PC-9 (cell line): ENCODE results near the gene HTR2B. TPM values are rescaled to one million over a fixed set of nuclear protein-coding genes. Genes with fewer than 3 reads are reported as not detected.

Experiments
- BruUV-seq: library from RNA; stranded (reverse); fragments of 400-500 nt; replicated peaks from 2 replicates; lab custom pipeline; 2021; lab: Mats Ljungman, UMichigan
- CTCF ChIA-PET: fragments of 300-600 bp; sonication (Branson Sonifier 250); formaldehyde crosslinking; loops from one replicate; lab custom pipeline; 2022; ENCODE audit warnings: antibody characterized with exemption; lab: Charles Lee
- POLR2A ChIA-PET: fragments of 300-600 bp; sonication (Branson Sonifier 250); formaldehyde crosslinking; loops from one replicate; lab custom pipeline; 2022; ENCODE audit warnings: antibody characterized with exemption; ENCODE audit not compliant: unreplicated experiment; lab: Charles Lee
- DNase-seq, 2 experiments: peaks; one replicate each; pipeline versions ENCODE4 v3.0.0 to v3.0.0-alpha.2; 2015 to 2022; ENCODE audit warnings: mixed read lengths in 1 of 2
- H2AFZ ChIP-seq: fragments of 200-600 bp; sonication (generic); 2 replicates; pipeline ENCODE4 v1.8.1; 2017; ENCODE audit warnings: antibody characterized with exemption
- H3F3A ChIP-seq: fragments of 200-600 bp; sonication (generic); 2 replicates; pipeline ENCODE4 v1.8.1; 2017; ENCODE audit warnings: antibody characterized with exemption, mild to moderate bottlenecking, low read depth; ENCODE audit not compliant: insufficient read depth
- H3K27ac ChIP-seq: fragments of 200-600 bp; sonication (generic); 2 replicates; pipeline ENCODE4 v1.6.1; 2016; ENCODE audit warnings: mixed run types
- H3K27me3 ChIP-seq: fragments of 200-600 bp; sonication (generic); 2 replicates; pipeline ENCODE4 v1.6.1; 2016; ENCODE audit warnings: low read depth, mixed run types; ENCODE audit not compliant: insufficient read depth
- H3K36me3 ChIP-seq: fragments of 200-600 bp; sonication (generic); 2 replicates; pipeline ENCODE4 v1.6.1; 2016; ENCODE audit warnings: low read depth, mixed run types
- H3K4me1 ChIP-seq: fragments of 200-600 bp; sonication (generic); replicated peaks from 2 replicates; pipeline ENCODE4 v1.6.1; 2016; ENCODE audit warnings: mixed run types; ENCODE audit not compliant: insufficient read depth
- H3K4me2 ChIP-seq: fragments of 200-600 bp; sonication (generic); 2 replicates; pipeline ENCODE4 v1.6.1; 2017; ENCODE audit warnings: mixed run types
- H3K4me3 ChIP-seq: fragments of 200-600 bp; sonication (generic); 2 replicates; pipeline ENCODE4 v1.6.1; 2016; ENCODE audit warnings: mixed run types
- H3K79me2 ChIP-seq: fragments of 200-600 bp; sonication (generic); 2 replicates; pipeline ENCODE4 v1.6.1; 2017; ENCODE audit warnings: low read depth, mixed run types
- H3K9me2 ChIP-seq: fragments of 200-600 bp; sonication (generic); 2 replicates; pipeline ENCODE4 v1.8.1; 2017; ENCODE audit warnings: mild to moderate bottlenecking; ENCODE audit not compliant: insufficient read depth
- H3K9me3 ChIP-seq: fragments of 200-600 bp; sonication (generic); 2 replicates; pipeline ENCODE4 v1.8.1; 2016; ENCODE audit warnings: low read depth; ENCODE audit not compliant: insufficient read depth
- H4K20me1 ChIP-seq: fragments of 200-600 bp; sonication (generic); 2 replicates; pipeline ENCODE4 v1.8.1; 2017; ENCODE audit not compliant: insufficient read depth
- CTCF ChIP-seq: fragments of 200-600 bp; sonication (generic); conservative IDR thresholded peaks from 2 replicates; pipeline ENCODE4 v1.6.1; 2017; ENCODE audit warnings: mixed run types, antibody characterized with exemption, mild to moderate bottlenecking, moderate library complexity
- EZH2 ChIP-seq: fragments of 200-600 bp; sonication (generic); IDR thresholded peaks from 2 replicates; pipeline ENCODE4 v1.8.0; 2017; ENCODE audit warnings: antibody characterized with exemption, low read depth
- intact Hi-C: fragments of 100-400 bp; cut with micrococcal nuclease; formaldehyde crosslinking; loops from one replicate; pipeline ENCODE4 v1.10.0; 2022; ENCODE audit not compliant: unreplicated experiment
- total RNA-seq: library from RNA; stranded (reverse); gene quantifications from 2 replicates; pipeline ENCODE4 v1.2.3, GENCODE V29; 2021

The HTR2B gene
- total RNA-seq, 1 experiment from 2014 or later: not detected

GRCh38 chr2:231111987-231112386 lies 12.9 kb downstream of the HTR2B start:
- Histone ChIP-seq H2AFZ (no peak overlapping the region), H3K27ac (no peak overlapping the region), H3K4me1 (no peaks in the 10 kb centered on the region), H3K4me2 (no peak overlapping the region), H3K27me3 (no peaks in the 10 kb centered on the region), H3F3A (0 out of 2 replicates have a peak, but pooled peaks cover 3% of the 10 kb centered on the region), H3K36me3 (peaks cover 22% of the 10 kb centered on the region; the same call in 1 of the 2 replicates), H3K79me2 (peaks cover 3% of the 10 kb centered on the region; the same call in 1 of the 2 replicates), H4K20me1 (peaks cover 16% of the 10 kb centered on the region), H3K9me3 (no peaks in the 10 kb centered on the region), H3K4me3 (no peak overlapping the region), H3K9me2 (no peaks in the 10 kb centered on the region)
- intact Hi-C loops: no loop called here
- no peak for DNase-seq
- ChIA-PET POLR2A (interaction anchor here (0.8 kb wide), 1 partner anchor 10 kb away, joined by 10 read pairs; no protein-coding TSS in a partner anchor), CTCF (no interaction called here)
- TF ChIP-seq CTCF (no peak), EZH2 (no peak)
- BruUV-seq: no TSS peak

GRCh38 chr2:231110551-231110950 lies 14.3 kb downstream of the HTR2B start:
- CTCF ChIA-PET: no interaction called here
- Histone ChIP-seq H3K4me1 (no peaks in the 10 kb centered on the region), H3K36me3 (peaks cover 24% of the 10 kb centered on the region), H2AFZ (no peak overlapping the region), H3K4me3 (no peak overlapping the region), H3K27me3 (no peaks in the 10 kb centered on the region), H3K9me2 (no peaks in the 10 kb centered on the region), H3F3A (peaks cover 10% of the 10 kb centered on the region; the same call in 1 of the 2 replicates), H3K9me3 (no peaks in the 10 kb centered on the region), H3K27ac (no peak overlapping the region), H3K79me2 (peaks cover 3% of the 10 kb centered on the region), H4K20me1 (peaks cover 8% of the 10 kb centered on the region), H3K4me2 (no peak overlapping the region)
- intact Hi-C loops: no loop called here
- POLR2A ChIA-PET: no interaction called here
- DNase-seq: no peak
- no TSS peak for BruUV-seq
- TF ChIP-seq EZH2: no peak

- Histone ChIP-seq H3K79me2 (no peaks in the 10 kb centered on the region; the same call in 1 of the 2 replicates), H3K4me1 (no peaks in the 10 kb centered on the region), H3K9me3 (peaks cover 7% of the 10 kb centered on the region; the same call in 1 of the 2 replicates), H3K4me2 (no peak overlapping the region), H3K27me3 (no peaks in the 10 kb centered on the region), H4K20me1 (peaks cover 5% of the 10 kb centered on the region; the same call in 1 of the 2 replicates), H3K9me2 (no peaks in the 10 kb centered on the region), H3F3A (peaks cover 27% of the 10 kb centered on the region), H3K27ac (no peak overlapping the region), H3K4me3 (no peak overlapping the region), H3K36me3 (peaks cover 20% of the 10 kb centered on the region), H2AFZ (no peak overlapping the region)
- ChIA-PET CTCF (interaction anchor here (0.5 to 1.4 kb wide), 2 partner anchors 348 to 351 kb away, joined by 4 to 5 read pairs; no protein-coding TSS in a partner anchor), POLR2A (interaction anchor here (0.7 kb wide), 1 partner anchor 178 kb away, joined by 8 read pairs; no protein-coding TSS in a partner anchor)
- DNase-seq: peak in 1 of 2 experiments; percentile 31
- intact Hi-C loops: loop anchor here (1.0 to 2.0 kb wide), 3 partner anchors 123 to 348 kb away; no protein-coding TSS in a partner anchor
- no TSS peak for BruUV-seq
- peak; percentile 71 for TF ChIP-seq CTCF
- TF ChIP-seq EZH2: no peak
Measured at GRCh38 chr2:231104115-231104713, 20.6 kb downstream of the HTR2B start.
